ENCODE measurements around the gene EHD1. TPM values are rescaled to one million over a fixed set of nuclear protein-coding genes. Genes with fewer than 3 reads are reported as not detected.

Gene EHD1
- total RNA-seq, 2 donors from 2014 or later: 184 to 212 TPM

- Mint-ChIP-seq H3K27me3 (no peaks in the 10 kb centered on the region), H3K36me3 (ENCODE audit: low read depth) (peaks cover 2% of the 10 kb centered on the region)
- peak; percentile 77 for ATAC-seq
Observed at GRCh38 chr11:64859542-64860414, 18.6 kb downstream of the EHD1 start.

GRCh38 chr11:64858467-64859263 lies 19.8 kb downstream of the EHD1 start:
- DNase-seq (peak in 2 of 3 donors; percentile 49 to 59), ATAC-seq (peak; percentile 61)
- peaks cover 69% of the 10 kb centered on the region for H3K4me1 Mint-ChIP-seq
- H3K4me3 Mint-ChIP-seq: peak overlapping the region; percentile 83
- peaks cover 2% of the 10 kb centered on the region for H3K36me3 Mint-ChIP-seq (ENCODE audit: low read depth)
- H3K9me3 ChIP-seq (ENCODE audit: control insufficient read depth, low read length, poor library complexity, severe bottlenecking): no peaks in the 10 kb centered on the region
- H3K27ac Mint-ChIP-seq: peak overlapping the region; percentile 98
- no peaks in the 10 kb centered on the region for H3K27me3 Mint-ChIP-seq

More at GRCh38 chr11:64859542-64860414, 18.6 kb downstream of the EHD1 start:
- Mint-ChIP-seq H3K27ac (peak overlapping the region; percentile 98), H3K4me1 (peaks cover 64% of the 10 kb centered on the region), H3K4me3 (peak overlapping the region; percentile 83)
- no peaks in the 10 kb centered on the region for H3K9me3 ChIP-seq (ENCODE audit: control insufficient read depth, low read length, poor library complexity, severe bottlenecking)
- peak in 1 of 3 donors; percentile 36 for DNase-seq

- H3K4me3 Mint-ChIP-seq: peak overlapping the region; percentile 69
- no peak for DNase-seq
- H3K9me3 ChIP-seq (ENCODE audit: control insufficient read depth, low read length, poor library complexity, severe bottlenecking): no peaks in the 10 kb centered on the region
- H3K4me1 Mint-ChIP-seq: peaks cover 72% of the 10 kb centered on the region
- H3K36me3 Mint-ChIP-seq (ENCODE audit: low read depth): peaks cover 2% of the 10 kb centered on the region
- no peaks in the 10 kb centered on the region for H3K27me3 Mint-ChIP-seq
- no peak for ATAC-seq
- peak overlapping the region; percentile 98 for H3K27ac Mint-ChIP-seq
Observed at GRCh38 chr11:64857485-64857884, 20.9 kb downstream of the EHD1 start.

DNA sequence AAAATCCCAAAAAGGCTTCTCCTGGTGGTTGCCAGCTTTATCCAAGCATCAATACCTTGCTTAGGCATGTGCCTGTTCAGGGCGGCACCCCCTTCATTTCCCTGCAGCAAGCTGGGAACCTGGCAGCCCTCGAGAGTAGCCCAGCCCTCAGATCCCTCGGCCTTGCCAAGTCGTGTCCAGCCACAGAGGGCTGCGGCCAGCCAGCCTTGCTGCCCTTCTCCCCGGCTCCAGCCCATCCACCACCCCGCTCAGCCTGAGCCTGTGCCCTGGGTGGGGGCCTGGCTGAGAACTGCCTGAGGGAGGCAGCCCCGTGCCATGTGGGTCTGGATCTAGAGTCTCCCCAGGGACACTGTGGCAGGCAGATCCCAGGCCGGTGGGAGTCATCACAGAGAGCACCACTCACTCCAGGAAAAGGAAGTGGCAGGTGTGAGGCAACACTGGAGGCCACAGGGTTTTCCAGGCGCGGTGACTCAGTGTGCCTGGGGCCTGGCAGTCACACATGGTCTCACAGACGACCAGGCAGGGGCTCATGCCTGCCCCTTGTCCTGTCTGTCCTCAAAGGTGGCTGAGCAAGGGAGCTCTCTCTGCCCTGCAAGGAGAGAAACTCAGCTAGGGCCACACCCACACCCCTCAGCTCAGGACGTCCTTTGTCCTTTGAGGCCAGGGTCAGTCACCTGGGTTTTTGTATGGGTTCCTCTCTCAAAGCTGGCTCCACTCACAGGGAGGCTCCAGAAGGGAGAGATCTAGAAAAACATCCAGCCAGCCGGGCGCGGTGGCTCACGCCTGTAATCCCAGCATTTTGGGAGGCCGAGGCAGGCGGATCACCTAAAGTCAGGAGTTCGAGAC lies 21.8 kb downstream of the EHD1 start:
- H3K9me3 ChIP-seq (ENCODE audit: control insufficient read depth, low read length, poor library complexity, severe bottlenecking): no peaks in the 10 kb centered on the region
- DNase-seq: peak in 1 of 3 donors; percentile 38
- Mint-ChIP-seq H3K4me3 (peak overlapping the region; percentile 83), H3K27me3 (no peaks in the 10 kb centered on the region), H3K36me3 (ENCODE audit: low read depth) (peaks cover 2% of the 10 kb centered on the region), H3K27ac (peak overlapping the region; percentile 98), H3K4me1 (peaks cover 75% of the 10 kb centered on the region)
- ATAC-seq: no peak

- H3K9me3 ChIP-seq (ENCODE audit: control insufficient read depth, low read length, poor library complexity, severe bottlenecking): no peaks in the 10 kb centered on the region
- Mint-ChIP-seq H3K4me3 (peak overlapping the region; percentile 83), H3K27ac (peak overlapping the region; percentile 98), H3K27me3 (no peaks in the 10 kb centered on the region), H3K36me3 (ENCODE audit: low read depth) (peaks cover 2% of the 10 kb centered on the region), H3K4me1 (peaks cover 79% of the 10 kb centered on the region)
- ATAC-seq (no peak), DNase-seq (no peak)
Observed at GRCh38 chr11:64855596-64856304, 22.7 kb downstream of the EHD1 start.

- H3K4me1 Mint-ChIP-seq: peaks cover 73% of the 10 kb centered on the region
- peak overlapping the region; percentile 98 for H3K27ac Mint-ChIP-seq
- H3K4me3 Mint-ChIP-seq: peak overlapping the region; percentile 83
- DNase-seq (peak in 1 of 3 donors; percentile 48), ATAC-seq (peak; percentile 16)
- peaks cover 2% of the 10 kb centered on the region for H3K36me3 Mint-ChIP-seq (ENCODE audit: low read depth)
- H3K9me3 ChIP-seq (ENCODE audit: control insufficient read depth, low read length, poor library complexity, severe bottlenecking): no peaks in the 10 kb centered on the region
- H3K27me3 Mint-ChIP-seq: no peaks in the 10 kb centered on the region
Observed at GRCh38 chr11:64854534-64855502, 23.6 kb downstream of the EHD1 start.

- Mint-ChIP-seq H3K27me3 (no peaks in the 10 kb centered on the region), H3K4me1 (peaks cover 70% of the 10 kb centered on the region), H3K4me3 (peak overlapping the region; percentile 83), H3K27ac (peak overlapping the region; percentile 98), H3K36me3 (ENCODE audit: low read depth) (peaks cover 2% of the 10 kb centered on the region)
- no peaks in the 10 kb centered on the region for H3K9me3 ChIP-seq (ENCODE audit: control insufficient read depth, low read length, poor library complexity, severe bottlenecking)
- ATAC-seq (no peak), DNase-seq (no peak)
Observed at GRCh38 chr11:64854157-64854533, 24.3 kb downstream of the EHD1 start.

DNA sequence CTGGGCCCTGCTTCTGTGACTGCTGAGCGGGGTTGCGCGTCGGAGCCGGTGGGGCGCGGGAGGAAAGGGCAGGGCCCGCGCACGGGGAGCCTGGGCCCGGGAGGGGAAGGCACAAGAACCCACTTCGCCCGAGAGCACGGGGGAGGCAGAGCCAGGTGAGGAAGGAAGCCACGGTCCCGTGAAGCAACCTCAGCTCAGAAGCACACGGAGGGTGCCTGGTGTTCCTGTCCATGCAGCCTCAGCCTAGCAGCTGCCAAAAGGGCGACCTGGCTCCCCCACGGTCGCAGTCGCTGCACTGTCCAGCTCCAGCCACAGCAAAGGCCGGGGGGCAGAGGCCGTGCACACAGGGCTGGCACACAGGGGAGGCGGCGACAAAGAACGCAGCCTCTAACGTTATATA lies 24.7 kb downstream of the EHD1 start:
- ATAC-seq: peak; percentile 24
- Mint-ChIP-seq H3K4me3 (peak overlapping the region; percentile 83), H3K4me1 (peaks cover 67% of the 10 kb centered on the region), H3K27me3 (no peaks in the 10 kb centered on the region), H3K27ac (peak overlapping the region; percentile 98), H3K36me3 (ENCODE audit: low read depth) (peaks cover 2% of the 10 kb centered on the region)
- H3K9me3 ChIP-seq (ENCODE audit: control insufficient read depth, low read length, poor library complexity, severe bottlenecking): no peaks in the 10 kb centered on the region
- DNase-seq: no peak

GRCh38 chr11:64852804-64853509 lies 25.5 kb downstream of the EHD1 start:
- peak overlapping the region; percentile 98 for H3K27ac Mint-ChIP-seq
- no peaks in the 10 kb centered on the region for H3K9me3 ChIP-seq (ENCODE audit: control insufficient read depth, low read length, poor library complexity, severe bottlenecking)
- DNase-seq (no peak), ATAC-seq (peak; percentile 6)
- H3K27me3 Mint-ChIP-seq: no peaks in the 10 kb centered on the region
- peaks cover 2% of the 10 kb centered on the region for H3K36me3 Mint-ChIP-seq (ENCODE audit: low read depth)
- peaks cover 70% of the 10 kb centered on the region for H3K4me1 Mint-ChIP-seq
- peak overlapping the region; percentile 83 for H3K4me3 Mint-ChIP-seq

GRCh38 chr11:64851831-64852351 lies 26.5 kb downstream of the EHD1 start:
- H3K27ac Mint-ChIP-seq: peak overlapping the region; percentile 98
- peaks cover 70% of the 10 kb centered on the region for H3K4me1 Mint-ChIP-seq
- DNase-seq (no peak), ATAC-seq (peak; percentile 4)
- H3K36me3 Mint-ChIP-seq (ENCODE audit: low read depth): peaks cover 2% of the 10 kb centered on the region
- H3K9me3 ChIP-seq (ENCODE audit: control insufficient read depth, low read length, poor library complexity, severe bottlenecking): no peaks in the 10 kb centered on the region
- H3K4me3 Mint-ChIP-seq: peak overlapping the region; percentile 80
- no peaks in the 10 kb centered on the region for H3K27me3 Mint-ChIP-seq
